SK-MEL-5 (cell line): Measurements from ENCODE around the gene ZMAT3. TPM values are rescaled to one million over a fixed set of nuclear protein-coding genes. Genes with fewer than 3 reads are reported as not detected.
"Not testable (repeated sequence)": the region's sequence is repeated elsewhere in the genome, so short reads cannot be mapped to it uniquely, and the experiment has no call there.

Experiments
- DNase-seq: peaks from one replicate; pipeline ENCODE4 v3.0.0-alpha.2; 2016; ENCODE audit warnings: low read depth, low spot score
- in situ Hi-C: cut with HindIII; loops from 2 replicates; pipeline ENCODE4 v1.10.0; 2016; ENCODE audit warnings: low sequenced_read_pairs, high pct_unique_total_duplicates, low pct_unique_long_range_greater_than_20kb
- total RNA-seq: library from RNA; depleted of rRNA; stranded (reverse); fragments of >200 nt; shearing (Covaris generic); gene quantifications from 2 replicates; pipeline ENCODE4 v1.2.3, GENCODE V29; 2014

Gene ZMAT3
- total RNA-seq, 1 experiment from 2014 or later = 12.2 TPM

DNA sequence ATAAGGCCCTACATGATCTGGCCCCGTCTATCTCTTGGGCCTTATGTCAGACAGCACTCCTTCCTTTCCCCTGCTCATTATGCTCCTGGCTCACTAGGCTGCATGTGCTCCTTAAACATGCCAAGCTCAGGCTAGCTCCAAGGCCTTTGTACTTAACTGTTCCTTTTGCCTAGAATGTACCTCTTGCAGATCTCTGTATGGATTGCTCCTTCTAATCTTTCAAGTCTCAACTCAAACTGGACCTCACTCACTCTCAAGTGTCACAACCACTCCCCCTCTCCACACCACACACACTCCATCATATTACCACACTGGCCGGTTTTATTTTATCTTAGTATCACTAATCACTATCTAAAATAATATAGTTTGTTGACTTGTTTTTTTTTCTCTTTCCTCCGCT lies 36.4 kb downstream of the ZMAT3 start:
- no peak for DNase-seq
- in situ Hi-C loops = no loop called here

DNA sequence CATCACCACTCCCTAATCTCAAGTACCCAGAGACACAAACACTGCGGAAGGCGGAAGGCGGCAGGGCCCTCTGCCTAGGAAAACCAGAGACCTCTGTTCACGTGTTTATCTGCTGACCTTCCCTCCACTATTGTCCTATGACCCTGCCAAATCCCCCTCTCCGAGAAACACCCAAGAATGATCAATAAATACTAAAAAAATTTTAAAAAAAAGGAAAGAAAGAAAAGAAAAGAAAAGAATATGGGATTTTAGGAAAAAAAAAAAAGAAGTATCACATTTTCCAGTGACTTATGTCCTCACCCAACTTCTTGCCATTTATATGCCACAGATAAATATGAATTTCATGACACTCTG lies 38.3 kb downstream of the ZMAT3 start:
- DNase-seq, in situ Hi-C loops: not testable (repeated sequence)

DNA sequence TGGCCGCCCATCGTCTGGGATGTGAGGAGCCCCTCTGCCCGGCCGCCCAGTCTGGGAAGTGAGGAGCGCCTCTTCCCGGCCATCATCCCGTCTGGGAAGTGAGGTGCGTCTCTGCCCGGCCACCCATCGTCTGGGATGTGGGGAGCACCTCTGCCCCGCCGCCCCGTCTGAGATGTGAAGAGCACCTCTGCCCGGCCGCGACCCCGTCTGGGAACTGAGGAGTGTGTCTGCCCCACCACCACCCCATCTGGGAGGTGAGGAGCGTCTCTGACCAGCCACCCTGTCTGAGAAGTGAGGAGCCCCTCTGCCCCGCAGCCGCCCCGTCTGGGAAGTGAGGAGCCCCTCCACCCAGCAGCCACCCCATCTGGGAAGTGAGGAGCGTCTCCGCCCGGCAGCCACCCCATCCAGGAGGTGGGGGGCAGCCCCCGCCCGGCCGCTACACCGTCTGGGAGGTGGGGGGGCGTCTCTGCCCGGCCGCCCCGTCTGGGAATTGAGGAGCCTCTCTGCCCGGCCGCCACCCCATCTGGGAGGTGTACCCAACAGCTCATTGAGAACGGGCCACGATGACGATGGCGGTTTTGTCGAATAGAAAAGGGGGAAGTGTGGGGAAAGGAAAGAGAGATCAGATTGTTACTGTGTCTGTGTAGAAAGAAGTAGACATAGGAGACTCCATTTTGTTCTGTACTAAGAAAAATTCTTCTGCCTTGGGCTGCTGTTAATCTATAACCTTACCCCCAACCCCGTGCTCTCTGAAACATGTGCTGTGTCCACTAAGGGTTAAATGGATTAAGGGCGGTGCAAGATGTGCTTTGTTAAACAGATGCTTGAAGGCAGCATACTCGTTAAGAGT lies 38.9 kb downstream of the ZMAT3 start:
- in situ Hi-C loops, DNase-seq: not testable (repeated sequence)

DNA sequence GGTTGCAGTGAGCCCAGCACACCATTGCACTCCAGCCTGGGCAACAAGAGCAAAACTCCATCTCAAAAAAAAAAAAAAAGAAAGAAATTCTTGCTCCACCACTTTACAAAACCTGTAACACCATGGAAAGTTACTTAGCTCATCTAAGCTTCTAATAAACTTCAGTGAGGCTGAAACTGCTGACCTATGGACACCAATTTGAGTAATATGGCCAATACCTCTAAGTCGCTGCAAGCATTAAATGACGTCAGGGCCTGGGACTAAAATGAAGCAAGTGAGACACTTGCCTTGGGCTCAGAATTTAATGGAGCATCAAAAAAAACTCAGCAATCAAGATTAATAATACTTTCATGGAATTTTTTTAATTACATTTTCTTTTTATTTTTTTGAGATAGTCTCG lies 42.5 kb downstream of the ZMAT3 start:
- in situ Hi-C loops = no loop called here

DNA sequence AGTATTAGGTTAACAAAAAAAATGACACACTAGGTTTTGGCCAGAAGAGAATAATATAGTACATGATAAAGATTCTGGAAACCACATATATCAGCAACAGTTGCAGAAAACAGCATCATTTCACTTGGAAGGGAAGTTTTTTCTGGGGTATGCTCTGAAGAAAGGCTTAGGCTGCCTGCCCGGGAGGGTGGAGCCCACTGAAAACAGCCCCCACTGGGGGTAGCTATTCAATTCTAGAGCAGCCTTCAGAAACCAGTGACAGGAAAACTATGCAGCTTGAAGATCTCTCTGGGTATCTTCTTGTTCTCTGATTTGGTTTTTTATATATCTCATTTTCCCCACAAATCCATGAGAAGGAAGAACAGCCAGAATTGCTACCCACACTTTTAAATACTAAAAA lies 43.2 kb downstream of the ZMAT3 start:
- no peak for DNase-seq
- in situ Hi-C loops = no loop called here

More for the DNA sequence above, 42.5 kb downstream of the ZMAT3 start:
- DNase-seq = no peak

DNA sequence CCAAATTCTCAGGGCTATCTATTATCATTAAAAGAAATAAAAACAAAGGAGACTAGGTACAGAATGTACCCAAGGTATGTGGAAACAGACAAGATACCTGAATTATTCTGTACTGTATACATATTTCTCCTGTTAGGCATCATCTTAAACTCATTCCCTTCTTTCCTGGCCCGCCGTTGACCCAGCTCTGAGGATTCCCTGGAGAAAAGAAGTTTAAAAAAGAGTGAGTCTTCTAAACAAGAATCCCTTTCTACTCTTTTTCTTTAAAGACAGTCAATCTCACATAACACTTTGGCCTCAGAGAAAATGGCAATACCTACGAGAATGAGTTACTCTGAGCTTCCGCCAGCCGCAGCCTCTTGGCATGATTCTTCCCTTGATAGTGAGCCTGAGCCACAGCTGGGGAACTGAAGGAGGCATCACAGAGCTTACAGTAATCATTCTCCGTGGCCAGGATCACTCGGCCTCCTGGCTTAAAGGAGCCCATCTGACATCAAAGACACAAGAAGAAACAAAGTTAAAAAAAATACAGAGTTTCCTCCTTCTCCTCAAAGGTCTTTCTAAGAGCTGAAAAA lies 44.2 kb downstream of the ZMAT3 start:
- in situ Hi-C loops = no loop called here
- DNase-seq = peak; percentile 82

DNA sequence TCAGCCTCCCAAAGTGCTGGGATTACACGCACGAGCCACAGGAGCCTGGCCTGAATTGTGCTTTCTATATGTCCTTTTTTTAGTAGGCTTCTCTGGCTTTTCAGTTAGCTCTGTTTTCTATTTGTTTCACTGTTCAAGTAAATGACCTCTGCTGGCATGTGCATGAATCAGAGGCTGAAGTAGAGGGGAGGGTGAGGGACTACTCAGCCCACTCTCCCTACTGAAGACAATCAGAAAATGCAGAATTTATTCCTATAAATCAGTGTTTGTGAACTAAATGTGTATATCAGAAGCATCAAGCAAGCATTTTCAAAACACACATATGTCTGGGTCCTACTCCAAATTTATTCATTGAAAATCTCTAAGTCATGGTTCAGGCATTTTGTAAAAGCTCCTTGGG lies 45.0 kb downstream of the ZMAT3 start:
- in situ Hi-C loops = no loop called here
- DNase-seq = no peak

DNA sequence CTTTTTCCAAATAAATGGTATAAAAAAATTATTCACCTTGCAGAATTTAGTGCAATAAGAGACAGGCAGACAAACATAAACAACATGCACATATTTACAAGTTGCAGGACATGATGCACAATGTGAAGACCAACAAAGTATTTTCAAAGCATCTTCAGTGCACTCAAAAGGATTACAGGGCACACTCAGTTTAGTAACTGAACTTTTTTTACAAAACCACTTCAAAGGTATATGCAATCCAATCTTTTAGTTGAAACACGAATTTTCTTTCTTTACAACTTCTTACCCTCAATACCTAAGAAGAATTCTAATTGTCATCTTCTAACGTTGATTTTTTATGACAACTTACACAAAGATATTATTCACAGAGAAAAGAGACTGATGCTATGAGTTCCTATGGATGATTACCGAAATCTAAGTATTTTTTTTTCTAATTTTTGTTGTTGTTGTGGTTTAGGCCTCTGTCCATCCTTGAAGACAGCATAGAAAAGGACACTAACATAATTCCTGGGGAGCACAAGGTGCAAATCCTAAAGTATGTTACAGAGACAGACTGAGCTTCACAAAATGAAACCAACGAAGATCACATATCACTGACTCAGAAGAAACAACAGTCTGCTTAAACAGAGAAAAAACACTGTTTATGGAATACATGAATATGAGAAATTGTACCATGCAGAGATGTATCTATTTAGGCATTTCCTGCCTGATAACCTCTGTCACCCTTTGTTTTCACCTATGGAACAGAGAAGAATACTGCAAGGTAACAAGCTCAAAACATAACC lies 50.3 kb downstream of the ZMAT3 start:
- in situ Hi-C loops = loop anchor here (25.0 kb wide), 1 partner anchor 291 kb away; the partner anchor contains the start of gene ZNF639
- DNase-seq = no peak

DNA sequence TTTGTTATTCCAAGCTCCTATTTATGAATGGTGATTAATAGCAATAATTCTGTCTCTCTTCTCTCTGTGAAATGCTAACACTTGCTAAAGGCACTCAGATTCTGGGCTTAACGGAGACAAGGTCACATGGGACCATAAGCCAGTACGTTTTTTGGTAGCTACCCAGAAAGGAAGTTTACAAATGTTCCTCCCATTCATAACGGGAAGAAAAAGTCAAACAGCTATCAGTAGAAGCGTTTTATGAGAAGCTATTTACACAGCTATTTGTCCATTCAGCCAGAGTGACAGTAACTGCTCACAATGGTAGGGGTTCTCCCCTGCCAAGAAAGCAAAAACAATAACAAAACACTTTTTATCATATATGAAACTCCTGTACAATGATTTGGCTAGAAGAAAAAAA lies 51.5 kb downstream of the ZMAT3 start:
- DNase-seq = peak; percentile 69
- in situ Hi-C loops = loop anchor here (25.0 kb wide), 1 partner anchor 292 kb away; the partner anchor contains the start of gene ZNF639

DNA sequence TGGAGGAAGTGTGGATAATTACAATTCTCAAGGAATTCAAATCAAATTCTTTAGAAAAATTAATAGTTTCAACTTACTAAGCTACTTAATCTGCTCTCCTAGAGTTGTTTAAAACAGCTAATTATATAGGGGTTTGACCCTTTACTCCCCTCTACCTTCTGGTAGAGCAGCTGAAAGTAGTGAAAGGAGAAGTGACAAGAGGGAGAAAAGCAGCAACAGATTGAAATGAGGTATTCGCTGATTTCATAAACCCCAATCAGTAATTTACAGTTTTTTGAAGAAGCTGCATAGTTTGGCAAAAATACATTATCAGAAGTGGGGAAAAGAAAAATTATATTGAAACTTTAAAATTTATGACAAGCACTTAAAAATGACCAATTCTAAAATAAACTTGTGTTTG lies 52.8 kb downstream of the ZMAT3 start:
- DNase-seq = no peak
- in situ Hi-C loops = loop anchor here (25.0 kb wide), 1 partner anchor 293 kb away; the partner anchor contains the start of gene ZNF639

DNA sequence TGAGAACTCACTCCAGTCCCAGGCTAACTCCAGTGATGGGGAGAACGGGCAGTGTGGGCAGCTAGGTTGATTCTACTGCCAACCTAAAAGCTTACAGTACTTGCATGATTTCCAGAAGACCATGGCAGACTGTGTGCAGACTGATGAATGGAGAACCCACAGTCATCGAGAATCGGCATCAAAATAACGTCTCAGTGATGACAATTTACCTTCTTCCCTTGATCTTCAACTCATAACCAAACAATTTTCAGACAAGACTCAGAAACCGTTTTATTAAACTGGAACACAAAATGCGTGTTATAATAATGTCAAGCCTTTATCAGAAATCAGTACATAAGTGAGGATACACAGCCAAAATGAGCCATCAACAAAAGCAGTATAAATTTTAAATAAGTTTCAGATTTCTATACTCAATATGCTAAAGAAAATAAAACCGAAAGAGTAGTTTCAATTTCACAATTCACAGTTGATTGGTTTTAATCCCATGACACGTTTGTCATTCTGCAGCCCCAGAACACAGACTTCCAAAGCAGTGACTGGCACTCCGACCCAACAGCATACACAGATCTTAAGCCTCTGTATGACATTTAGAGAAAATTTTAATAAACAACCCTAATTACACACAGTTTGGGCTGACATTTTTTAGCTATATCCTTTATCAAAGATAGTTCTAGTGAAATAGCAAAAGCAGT lies 54.5 kb downstream of the ZMAT3 start:
- no peak for DNase-seq
- in situ Hi-C loops = loop anchor here (25.0 kb wide), 1 partner anchor 295 kb away; the partner anchor contains the start of gene ZNF639

DNA sequence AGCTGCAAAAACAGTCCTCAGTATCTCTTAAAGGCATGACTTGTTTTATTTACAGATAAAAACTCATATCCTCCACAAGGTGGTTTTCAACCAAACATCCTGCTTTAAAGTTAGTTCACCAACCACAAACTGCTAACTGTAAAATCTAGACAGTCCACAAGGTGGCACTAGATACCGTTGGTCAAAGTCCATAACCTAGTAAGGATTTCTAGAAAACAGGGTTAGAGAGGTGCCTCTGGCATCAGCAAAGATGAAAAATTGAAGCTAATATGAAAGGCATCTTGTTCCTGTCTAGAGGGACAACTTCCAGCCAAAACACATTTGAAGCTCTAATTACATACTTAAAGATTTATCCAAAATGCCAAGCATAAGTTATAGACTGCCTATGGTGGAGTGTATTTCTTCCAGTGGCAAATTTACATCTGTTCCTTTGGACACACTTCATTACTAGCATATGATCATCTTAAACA lies 56.0 kb downstream of the ZMAT3 start:
- in situ Hi-C loops = loop anchor here (25.0 kb wide), 1 partner anchor 297 kb away; the partner anchor contains the start of gene ZNF639
- peak; percentile 90 for DNase-seq

DNA sequence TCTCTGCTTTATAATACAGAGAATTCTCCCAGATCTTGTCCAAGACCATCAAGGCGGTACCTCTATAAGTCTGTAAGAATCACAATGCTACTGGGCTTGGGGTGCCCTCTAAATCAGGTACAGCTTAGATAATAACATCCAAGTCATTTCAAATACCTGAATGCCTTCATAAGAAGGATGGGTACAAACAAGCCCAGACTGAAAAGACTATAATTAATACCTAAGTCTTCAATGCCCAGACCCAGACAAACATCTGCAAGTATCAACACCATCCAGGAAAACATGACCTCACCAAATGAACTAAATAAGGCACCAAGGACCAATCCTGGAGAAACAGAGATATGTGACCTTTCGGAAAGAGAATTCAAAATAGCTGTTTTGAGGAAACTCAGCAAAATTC lies 65.9 kb downstream of the ZMAT3 start:
- DNase-seq = no peak
- in situ Hi-C loops = loop anchor here (25.0 kb wide), 1 partner anchor 307 kb away; the partner anchor contains the start of gene ZNF639

DNA sequence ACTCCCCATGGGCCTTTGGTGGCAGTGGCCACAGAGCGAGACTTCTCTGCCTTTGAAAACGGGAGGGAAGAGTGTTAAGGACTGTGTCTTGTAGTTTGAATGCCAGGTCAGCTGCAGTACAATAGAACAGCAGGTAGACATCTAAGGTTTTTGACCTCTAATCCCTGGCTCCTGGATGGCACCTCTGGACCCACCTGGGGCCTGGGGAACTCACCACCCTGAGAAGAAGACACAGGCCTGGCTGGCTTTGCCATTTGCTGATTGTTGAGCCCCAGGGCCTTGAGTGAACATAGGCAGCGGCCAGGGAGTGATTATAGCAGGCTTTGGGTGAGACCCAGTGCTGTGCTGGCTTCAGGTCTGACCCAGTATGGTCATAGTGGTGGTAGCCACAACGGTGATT lies 66.4 kb downstream of the ZMAT3 start:
- in situ Hi-C loops = loop anchor here (25.0 kb wide), 1 partner anchor 307 kb away; the partner anchor contains the start of gene ZNF639
- no peak for DNase-seq

DNA sequence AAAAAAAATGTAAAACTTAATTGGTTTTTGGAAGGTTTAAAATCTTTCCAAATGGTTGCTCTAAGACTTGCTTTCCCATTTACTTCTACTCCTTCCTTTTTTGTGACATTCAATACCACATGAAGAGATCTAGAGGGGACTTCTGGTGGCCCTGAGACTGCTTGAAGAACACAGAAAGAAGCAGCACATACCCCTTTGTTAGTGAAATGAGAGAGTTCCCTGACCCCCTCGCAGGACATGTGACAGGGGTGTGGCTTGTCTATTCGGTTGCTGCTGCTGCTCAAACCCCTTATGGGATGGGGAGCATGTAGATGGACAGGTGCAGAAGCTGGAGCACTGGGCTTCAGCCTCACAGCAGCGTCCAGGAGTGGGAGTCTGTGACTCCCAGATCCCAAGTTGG lies 71.0 kb downstream of the ZMAT3 start:
- in situ Hi-C loops = loop anchor here (25.0 kb wide), 1 partner anchor 312 kb away; the partner anchor contains the start of gene ZNF639
- DNase-seq = no peak

DNA sequence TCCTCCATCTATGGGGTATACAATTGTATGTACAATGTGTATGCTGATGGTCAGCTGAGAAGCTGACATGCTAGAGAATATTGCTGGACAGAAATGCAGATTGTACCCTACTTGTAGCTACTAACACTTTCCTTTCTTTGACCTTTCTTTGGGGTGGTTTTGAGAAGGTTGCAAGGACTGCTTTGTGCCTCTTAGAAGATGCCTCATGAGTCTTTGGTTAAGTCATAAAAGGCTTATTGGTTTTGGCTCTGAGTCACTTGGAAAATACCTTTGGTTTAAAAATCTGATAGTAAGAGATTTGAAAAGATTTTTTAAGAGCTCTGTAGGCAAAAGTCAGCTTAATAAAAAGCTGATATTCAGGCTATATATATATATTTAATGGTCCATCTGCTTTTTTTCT lies 71.5 kb downstream of the ZMAT3 start:
- DNase-seq = no peak
- in situ Hi-C loops = loop anchor here (25.0 kb wide), 1 partner anchor 312 kb away; the partner anchor contains the start of gene ZNF639

DNA sequence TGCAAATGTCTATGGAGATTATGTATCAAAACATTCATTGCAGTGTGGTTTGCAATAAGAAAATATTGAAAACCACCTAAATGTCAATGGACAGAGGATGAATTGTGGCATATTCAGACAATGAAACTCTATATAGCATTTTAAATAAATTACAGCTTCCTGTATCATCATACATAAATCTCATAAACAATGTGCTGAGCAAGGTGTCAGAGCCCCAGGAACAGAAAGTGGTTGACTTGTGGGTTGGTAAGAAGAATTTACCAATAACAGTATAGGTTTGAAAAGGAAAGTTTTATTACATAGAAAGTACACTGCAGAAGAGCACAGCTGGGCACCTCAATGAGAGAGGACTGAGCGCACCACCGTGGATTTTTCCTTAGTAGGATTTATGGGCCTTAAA lies 75.2 kb downstream of the ZMAT3 start:
- in situ Hi-C loops = no loop called here
- DNase-seq = peak; percentile 28
